ENCODE results near the gene SPACA6. TPM values are rescaled to one million over a fixed set of nuclear protein-coding genes. Genes with fewer than 3 reads are reported as not detected.

SPACA6 gene
- total and polyA plus RNA-seq, 9 of the 15 experiments (the other 6 are each of a cell fraction or from before 2014, with no cell fraction given), result 1.3 to 17.3 (median 6.2) TPM

DNA sequence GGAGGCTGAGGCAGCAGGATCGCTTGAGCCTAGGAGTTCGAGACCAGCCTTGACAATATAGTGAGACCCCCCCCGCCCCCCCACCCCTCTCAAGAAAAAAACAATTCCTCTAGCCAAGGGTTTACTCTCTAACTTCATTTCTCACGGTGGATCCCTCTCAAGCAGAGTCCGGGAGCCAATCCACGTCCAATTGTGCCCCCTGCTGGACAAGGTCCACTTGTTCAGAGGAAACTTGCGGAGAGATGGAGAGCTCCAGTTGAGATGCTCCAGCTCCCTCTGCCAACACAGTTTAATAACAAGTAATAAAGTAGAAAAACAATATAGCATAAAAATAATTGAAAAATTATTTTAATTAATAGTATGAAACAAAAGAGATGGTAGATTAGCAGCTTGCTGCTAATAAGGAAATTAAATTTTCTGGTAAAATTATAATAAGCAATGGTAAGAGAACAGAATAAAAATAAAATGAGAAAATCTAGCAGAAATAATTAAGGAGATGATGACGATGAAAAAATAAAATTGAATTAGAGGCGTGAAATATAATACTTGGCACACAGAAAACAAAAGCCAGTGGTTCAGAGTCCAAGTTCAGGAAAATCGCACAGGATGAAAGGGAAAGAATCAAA, 32.0 kb upstream of the SPACA6 start (continued):
- TF ChIP-seq, protein P1, sequence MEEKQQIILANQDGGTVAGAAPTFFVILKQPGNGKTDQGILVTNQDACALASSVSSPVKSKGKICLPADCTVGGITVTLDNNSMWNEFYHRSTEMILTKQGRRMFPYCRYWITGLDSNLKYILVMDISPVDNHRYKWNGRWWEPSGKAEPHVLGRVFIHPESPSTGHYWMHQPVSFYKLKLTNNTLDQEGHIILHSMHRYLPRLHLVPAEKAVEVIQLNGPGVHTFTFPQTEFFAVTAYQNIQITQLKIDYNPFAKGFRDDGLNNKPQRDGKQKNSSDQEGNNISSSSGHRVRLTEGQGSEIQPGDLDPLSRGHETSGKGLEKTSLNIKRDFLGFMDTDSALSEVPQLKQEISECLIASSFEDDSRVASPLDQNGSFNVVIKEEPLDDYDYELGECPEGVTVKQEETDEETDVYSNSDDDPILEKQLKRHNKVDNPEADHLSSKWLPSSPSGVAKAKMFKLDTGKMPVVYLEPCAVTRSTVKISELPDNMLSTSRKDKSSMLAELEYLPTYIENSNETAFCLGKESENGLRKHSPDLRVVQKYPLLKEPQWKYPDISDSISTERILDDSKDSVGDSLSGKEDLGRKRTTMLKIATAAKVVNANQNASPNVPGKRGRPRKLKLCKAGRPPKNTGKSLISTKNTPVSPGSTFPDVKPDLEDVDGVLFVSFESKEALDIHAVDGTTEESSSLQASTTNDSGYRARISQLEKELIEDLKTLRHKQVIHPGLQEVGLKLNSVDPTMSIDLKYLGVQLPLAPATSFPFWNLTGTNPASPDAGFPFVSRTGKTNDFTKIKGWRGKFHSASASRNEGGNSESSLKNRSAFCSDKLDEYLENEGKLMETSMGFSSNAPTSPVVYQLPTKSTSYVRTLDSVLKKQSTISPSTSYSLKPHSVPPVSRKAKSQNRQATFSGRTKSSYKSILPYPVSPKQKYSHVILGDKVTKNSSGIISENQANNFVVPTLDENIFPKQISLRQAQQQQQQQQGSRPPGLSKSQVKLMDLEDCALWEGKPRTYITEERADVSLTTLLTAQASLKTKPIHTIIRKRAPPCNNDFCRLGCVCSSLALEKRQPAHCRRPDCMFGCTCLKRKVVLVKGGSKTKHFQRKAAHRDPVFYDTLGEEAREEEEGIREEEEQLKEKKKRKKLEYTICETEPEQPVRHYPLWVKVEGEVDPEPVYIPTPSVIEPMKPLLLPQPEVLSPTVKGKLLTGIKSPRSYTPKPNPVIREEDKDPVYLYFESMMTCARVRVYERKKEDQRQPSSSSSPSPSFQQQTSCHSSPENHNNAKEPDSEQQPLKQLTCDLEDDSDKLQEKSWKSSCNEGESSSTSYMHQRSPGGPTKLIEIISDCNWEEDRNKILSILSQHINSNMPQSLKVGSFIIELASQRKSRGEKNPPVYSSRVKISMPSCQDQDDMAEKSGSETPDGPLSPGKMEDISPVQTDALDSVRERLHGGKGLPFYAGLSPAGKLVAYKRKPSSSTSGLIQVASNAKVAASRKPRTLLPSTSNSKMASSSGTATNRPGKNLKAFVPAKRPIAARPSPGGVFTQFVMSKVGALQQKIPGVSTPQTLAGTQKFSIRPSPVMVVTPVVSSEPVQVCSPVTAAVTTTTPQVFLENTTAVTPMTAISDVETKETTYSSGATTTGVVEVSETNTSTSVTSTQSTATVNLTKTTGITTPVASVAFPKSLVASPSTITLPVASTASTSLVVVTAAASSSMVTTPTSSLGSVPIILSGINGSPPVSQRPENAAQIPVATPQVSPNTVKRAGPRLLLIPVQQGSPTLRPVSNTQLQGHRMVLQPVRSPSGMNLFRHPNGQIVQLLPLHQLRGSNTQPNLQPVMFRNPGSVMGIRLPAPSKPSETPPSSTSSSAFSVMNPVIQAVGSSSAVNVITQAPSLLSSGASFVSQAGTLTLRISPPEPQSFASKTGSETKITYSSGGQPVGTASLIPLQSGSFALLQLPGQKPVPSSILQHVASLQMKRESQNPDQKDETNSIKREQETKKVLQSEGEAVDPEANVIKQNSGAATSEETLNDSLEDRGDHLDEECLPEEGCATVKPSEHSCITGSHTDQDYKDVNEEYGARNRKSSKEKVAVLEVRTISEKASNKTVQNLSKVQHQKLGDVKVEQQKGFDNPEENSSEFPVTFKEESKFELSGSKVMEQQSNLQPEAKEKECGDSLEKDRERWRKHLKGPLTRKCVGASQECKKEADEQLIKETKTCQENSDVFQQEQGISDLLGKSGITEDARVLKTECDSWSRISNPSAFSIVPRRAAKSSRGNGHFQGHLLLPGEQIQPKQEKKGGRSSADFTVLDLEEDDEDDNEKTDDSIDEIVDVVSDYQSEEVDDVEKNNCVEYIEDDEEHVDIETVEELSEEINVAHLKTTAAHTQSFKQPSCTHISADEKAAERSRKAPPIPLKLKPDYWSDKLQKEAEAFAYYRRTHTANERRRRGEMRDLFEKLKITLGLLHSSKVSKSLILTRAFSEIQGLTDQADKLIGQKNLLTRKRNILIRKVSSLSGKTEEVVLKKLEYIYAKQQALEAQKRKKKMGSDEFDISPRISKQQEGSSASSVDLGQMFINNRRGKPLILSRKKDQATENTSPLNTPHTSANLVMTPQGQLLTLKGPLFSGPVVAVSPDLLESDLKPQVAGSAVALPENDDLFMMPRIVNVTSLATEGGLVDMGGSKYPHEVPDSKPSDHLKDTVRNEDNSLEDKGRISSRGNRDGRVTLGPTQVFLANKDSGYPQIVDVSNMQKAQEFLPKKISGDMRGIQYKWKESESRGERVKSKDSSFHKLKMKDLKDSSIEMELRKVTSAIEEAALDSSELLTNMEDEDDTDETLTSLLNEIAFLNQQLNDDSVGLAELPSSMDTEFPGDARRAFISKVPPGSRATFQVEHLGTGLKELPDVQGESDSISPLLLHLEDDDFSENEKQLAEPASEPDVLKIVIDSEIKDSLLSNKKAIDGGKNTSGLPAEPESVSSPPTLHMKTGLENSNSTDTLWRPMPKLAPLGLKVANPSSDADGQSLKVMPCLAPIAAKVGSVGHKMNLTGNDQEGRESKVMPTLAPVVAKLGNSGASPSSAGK (IDR thresholded peaks at IDR 0.05), result no peak
- TF ChIP-seq MTF1 (CRISPR knock-in tag; IDR thresholded peaks at IDR 0.05; ENCODE audit: borderline replicate concordance), result no peak
- no peak for TF ChIP-seq KDM5B (IDR thresholded peaks at IDR 0.05; ENCODE audit: insufficient replicate concordance, low read depth, low read length)
- TF ChIP-seq ZBED1 (IDR thresholded peaks at IDR 0.05), result no peak
- TF ChIP-seq, protein P2, sequence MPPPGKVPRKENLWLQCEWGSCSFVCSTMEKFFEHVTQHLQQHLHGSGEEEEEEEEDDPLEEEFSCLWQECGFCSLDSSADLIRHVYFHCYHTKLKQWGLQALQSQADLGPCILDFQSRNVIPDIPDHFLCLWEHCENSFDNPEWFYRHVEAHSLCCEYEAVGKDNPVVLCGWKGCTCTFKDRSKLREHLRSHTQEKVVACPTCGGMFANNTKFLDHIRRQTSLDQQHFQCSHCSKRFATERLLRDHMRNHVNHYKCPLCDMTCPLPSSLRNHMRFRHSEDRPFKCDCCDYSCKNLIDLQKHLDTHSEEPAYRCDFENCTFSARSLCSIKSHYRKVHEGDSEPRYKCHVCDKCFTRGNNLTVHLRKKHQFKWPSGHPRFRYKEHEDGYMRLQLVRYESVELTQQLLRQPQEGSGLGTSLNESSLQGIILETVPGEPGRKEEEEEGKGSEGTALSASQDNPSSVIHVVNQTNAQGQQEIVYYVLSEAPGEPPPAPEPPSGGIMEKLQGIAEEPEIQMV (tag; conservative IDR thresholded peaks at IDR 0.05; ENCODE audit: low read depth), result no peak
- TF ChIP-seq, protein P3, sequence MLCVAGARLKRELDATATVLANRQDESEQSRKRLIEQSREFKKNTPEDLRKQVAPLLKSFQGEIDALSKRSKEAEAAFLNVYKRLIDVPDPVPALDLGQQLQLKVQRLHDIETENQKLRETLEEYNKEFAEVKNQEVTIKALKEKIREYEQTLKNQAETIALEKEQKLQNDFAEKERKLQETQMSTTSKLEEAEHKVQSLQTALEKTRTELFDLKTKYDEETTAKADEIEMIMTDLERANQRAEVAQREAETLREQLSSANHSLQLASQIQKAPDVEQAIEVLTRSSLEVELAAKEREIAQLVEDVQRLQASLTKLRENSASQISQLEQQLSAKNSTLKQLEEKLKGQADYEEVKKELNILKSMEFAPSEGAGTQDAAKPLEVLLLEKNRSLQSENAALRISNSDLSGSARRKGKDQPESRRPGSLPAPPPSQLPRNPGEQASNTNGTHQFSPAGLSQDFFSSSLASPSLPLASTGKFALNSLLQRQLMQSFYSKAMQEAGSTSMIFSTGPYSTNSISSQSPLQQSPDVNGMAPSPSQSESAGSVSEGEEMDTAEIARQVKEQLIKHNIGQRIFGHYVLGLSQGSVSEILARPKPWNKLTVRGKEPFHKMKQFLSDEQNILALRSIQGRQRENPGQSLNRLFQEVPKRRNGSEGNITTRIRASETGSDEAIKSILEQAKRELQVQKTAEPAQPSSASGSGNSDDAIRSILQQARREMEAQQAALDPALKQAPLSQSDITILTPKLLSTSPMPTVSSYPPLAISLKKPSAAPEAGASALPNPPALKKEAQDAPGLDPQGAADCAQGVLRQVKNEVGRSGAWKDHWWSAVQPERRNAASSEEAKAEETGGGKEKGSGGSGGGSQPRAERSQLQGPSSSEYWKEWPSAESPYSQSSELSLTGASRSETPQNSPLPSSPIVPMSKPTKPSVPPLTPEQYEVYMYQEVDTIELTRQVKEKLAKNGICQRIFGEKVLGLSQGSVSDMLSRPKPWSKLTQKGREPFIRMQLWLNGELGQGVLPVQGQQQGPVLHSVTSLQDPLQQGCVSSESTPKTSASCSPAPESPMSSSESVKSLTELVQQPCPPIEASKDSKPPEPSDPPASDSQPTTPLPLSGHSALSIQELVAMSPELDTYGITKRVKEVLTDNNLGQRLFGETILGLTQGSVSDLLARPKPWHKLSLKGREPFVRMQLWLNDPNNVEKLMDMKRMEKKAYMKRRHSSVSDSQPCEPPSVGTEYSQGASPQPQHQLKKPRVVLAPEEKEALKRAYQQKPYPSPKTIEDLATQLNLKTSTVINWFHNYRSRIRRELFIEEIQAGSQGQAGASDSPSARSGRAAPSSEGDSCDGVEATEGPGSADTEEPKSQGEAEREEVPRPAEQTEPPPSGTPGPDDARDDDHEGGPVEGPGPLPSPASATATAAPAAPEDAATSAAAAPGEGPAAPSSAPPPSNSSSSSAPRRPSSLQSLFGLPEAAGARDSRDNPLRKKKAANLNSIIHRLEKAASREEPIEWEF (CRISPR knock-in tag; IDR thresholded peaks at IDR 0.05), result no peak
